Measurements from ENCODE around the gene AFAP1.

- TF ChIP-seq CTCF (IDR thresholded peaks at IDR 0.05) (no peak), POLR2A (IDR thresholded peaks at IDR 0.05) (no peak)
Measured at GRCh38 chr4:7799736-7800135, 139.9 kb downstream of the AFAP1 start.

Measured in esophagus squamous epithelium (tissue), 4 donors.